Duodenal mucosa (tissue), 2 donors: Measurements from ENCODE around the gene ACP7.

Experiments
- H3K27ac ChIP-seq: one replicate; pipeline ENCODE4 v1.7.0; 2013; ENCODE audit warnings: low read depth, low read length
- H3K27me3 ChIP-seq, 2 donors: one replicate each; pipeline ENCODE4 v1.7.0; 2013; ENCODE audit warnings: low read length in 2 of 2, control low read depth in 1 of 2; ENCODE audit not compliant: insufficient read depth in 2 of 2, control insufficient read depth in 1 of 2
- H3K36me3 ChIP-seq, 2 donors: one replicate each; pipeline ENCODE4 v1.7.0; 2013; ENCODE audit warnings: low read length in 2 of 2, control low read depth in 1 of 2; ENCODE audit not compliant: insufficient read depth in 2 of 2, control insufficient read depth in 1 of 2
- H3K4me1 ChIP-seq, 2 donors: one replicate each; pipeline ENCODE4 v1.7.0; 2013; ENCODE audit warnings: low read length in 2 of 2, control low read depth in 1 of 2; ENCODE audit not compliant: insufficient read depth in 2 of 2, control insufficient read depth in 1 of 2
- H3K4me3 ChIP-seq, 2 donors: one replicate each; pipeline ENCODE4 v1.7.0; 2013; ENCODE audit warnings: low read length in 2 of 2, low read depth in 1 of 2
- H3K9ac ChIP-seq, 2 donors: one replicate each; pipeline ENCODE4 v1.7.0; 2013; ENCODE audit warnings: low read length in 2 of 2, low read depth in 1 of 2
- H3K9me3 ChIP-seq, 2 donors: one replicate each; pipeline ENCODE4 v1.7.0; 2013; ENCODE audit warnings: low read length in 2 of 2, control low read depth in 1 of 2; ENCODE audit not compliant: control insufficient read depth in 1 of 2

Gene ACP7

GRCh38 chr19:39074205-39074692, 9.9 kb upstream of the ACP7 start:
- no peak overlapping the region for H3K9ac ChIP-seq
- no peaks in the 10 kb centered on the region for H3K36me3 ChIP-seq
- H3K4me3 ChIP-seq = no peak overlapping the region
- no peaks in the 10 kb centered on the region for H3K4me1 ChIP-seq
- no peaks in the 10 kb centered on the region for H3K9me3 ChIP-seq
- H3K27ac ChIP-seq = no peak overlapping the region
- peaks cover 0 to 4% of the 10 kb centered on the region in 2 donors for H3K27me3 ChIP-seq

GRCh38 chr19:39074942-39075341, 9.2 kb upstream of the ACP7 start:
- Histone ChIP-seq H3K27me3 (peaks cover 0 to 4% of the 10 kb centered on the region in 2 donors), H3K9me3 (no peaks in the 10 kb centered on the region), H3K27ac (no peak overlapping the region), H3K4me1 (no peaks in the 10 kb centered on the region), H3K4me3 (no peak overlapping the region), H3K36me3 (no peaks in the 10 kb centered on the region), H3K9ac (no peak overlapping the region)

- no peaks in the 10 kb centered on the region for H3K36me3 ChIP-seq
- H3K9ac ChIP-seq = no peak overlapping the region
- H3K9me3 ChIP-seq = no peaks in the 10 kb centered on the region
- H3K27ac ChIP-seq = no peak overlapping the region
- H3K27me3 ChIP-seq = peaks cover 5 to 6% of the 10 kb centered on the region in 2 donors
- no peak overlapping the region for H3K4me3 ChIP-seq
- H3K4me1 ChIP-seq = no peaks in the 10 kb centered on the region
These were observed 6.8 kb upstream of the ACP7 start for GRCh38 chr19:39077323-39077722.

GRCh38 chr19:39078436-39079200, 5.5 kb upstream of the ACP7 start:
- Histone ChIP-seq H3K9me3 (no peaks in the 10 kb centered on the region), H3K27me3 (peaks cover 17 to 19% of the 10 kb centered on the region in 2 donors), H3K36me3 (no peaks in the 10 kb centered on the region), H3K4me1 (no peaks in the 10 kb centered on the region), H3K27ac (no peak overlapping the region), H3K9ac (no peak overlapping the region), H3K4me3 (no peak overlapping the region)

GRCh38 chr19:39080431-39080830, 3.7 kb upstream of the ACP7 start:
- no peaks in the 10 kb centered on the region for H3K4me1 ChIP-seq
- no peaks in the 10 kb centered on the region for H3K9me3 ChIP-seq
- H3K4me3 ChIP-seq = no peak overlapping the region
- peaks cover 31 to 33% of the 10 kb centered on the region in 2 donors for H3K27me3 ChIP-seq
- H3K27ac ChIP-seq = no peak overlapping the region
- H3K9ac ChIP-seq = no peak overlapping the region
- no peaks in the 10 kb centered on the region for H3K36me3 ChIP-seq

- Histone ChIP-seq H3K9ac (no peak overlapping the region), H3K4me1 (no peaks in the 10 kb centered on the region), H3K36me3 (no peaks in the 10 kb centered on the region), H3K9me3 (no peaks in the 10 kb centered on the region), H3K4me3 (no peak overlapping the region), H3K27ac (no peak overlapping the region), H3K27me3 (peaks cover 35 to 38% of the 10 kb centered on the region in 2 donors)
These were observed 2.0 kb upstream of the ACP7 start for GRCh38 chr19:39082167-39082566.

GRCh38 chr19:39082745-39083598, 1.2 kb upstream of the ACP7 start:
- Histone ChIP-seq H3K27ac (no peak overlapping the region), H3K36me3 (no peaks in the 10 kb centered on the region), H3K4me3 (no peak overlapping the region), H3K9me3 (no peaks in the 10 kb centered on the region), H3K27me3 (peaks cover 35 to 38% of the 10 kb centered on the region in 2 donors), H3K4me1 (no peaks in the 10 kb centered on the region), H3K9ac (no peak overlapping the region)

GRCh38 chr19:39083599-39083982, 577 bp upstream of the ACP7 start:
- Histone ChIP-seq H3K36me3 (no peaks in the 10 kb centered on the region), H3K4me3 (no peak overlapping the region), H3K9me3 (no peaks in the 10 kb centered on the region), H3K27me3 (peaks cover 39 to 42% of the 10 kb centered on the region in 2 donors), H3K4me1 (no peaks in the 10 kb centered on the region), H3K9ac (no peak overlapping the region), H3K27ac (no peak overlapping the region)

- Histone ChIP-seq H3K9me3 (no peaks in the 10 kb centered on the region), H3K4me3 (no peak overlapping the region), H3K36me3 (no peaks in the 10 kb centered on the region), H3K27me3 (peaks cover 37 to 42% of the 10 kb centered on the region in 2 donors), H3K9ac (no peak overlapping the region), H3K4me1 (no peaks in the 10 kb centered on the region), H3K27ac (no peak overlapping the region)
These were observed 538 bp downstream of the ACP7 start for GRCh38 chr19:39084732-39085080.

- Histone ChIP-seq H3K27ac (no peak overlapping the region), H3K36me3 (no peaks in the 10 kb centered on the region), H3K9me3 (no peaks in the 10 kb centered on the region), H3K9ac (no peak overlapping the region), H3K4me1 (no peaks in the 10 kb centered on the region), H3K27me3 (peaks cover 37 to 41% of the 10 kb centered on the region in 2 donors), H3K4me3 (no peak overlapping the region)
These were observed 1.2 kb downstream of the ACP7 start for GRCh38 chr19:39085392-39085791.
